HCT116 (cell line): ENCODE data around the gene PTPRR. TPM values are rescaled to one million over a fixed set of nuclear protein-coding genes. Genes with fewer than 3 reads are reported as not detected.

Source experiments
- ATAC-seq: fragments of 200-7000 bp; cut with Tn5 transposase; 2 replicates; pipeline ENCODE4 v1.9.1; 2020; ENCODE audit warnings: mild to moderate bottlenecking, moderate library complexity
- BruUV-seq: library from RNA; stranded (reverse); fragments of 400-500 nt; replicated peaks from 2 replicates; lab custom pipeline; 2021; lab: Mats Ljungman, UMichigan
- CTCF ChIA-PET: fragments of 300-600 bp; sonication (Branson Sonifier 250); formaldehyde crosslinking; loops from one replicate; lab custom pipeline; 2021; ENCODE audit warnings: antibody characterized with exemption; lab: Charles Lee
- POLR2A ChIA-PET: fragments of 300-600, 350-600 bp; sonication (Branson Sonifier 250); formaldehyde crosslinking; loops from one replicate; lab custom pipeline; 2021; ENCODE audit warnings: antibody characterized with exemption; lab: Charles Lee
- RAD21 ChIA-PET, 2 experiments: fragments of 300-600 bp; sonication (Branson Sonifier 250); formaldehyde crosslinking; loops; one replicate each; lab custom pipeline; 2023; ENCODE audit warnings: low total read pairs in 2 of 2; ENCODE audit not compliant: uncharacterized antibody in 2 of 2, unreplicated experiment in 2 of 2, low non-redundant PET in 1 of 2; lab: Charles Lee
- DNase-seq: peaks from one replicate; pipeline ENCODE4 v3.0.0-alpha.2; 2010; ENCODE audit warnings: low read depth, low spot score
- H2AFZ ChIP-seq: fragments of 200-600 bp; shearing (Covaris generic), sonication (generic); 2 replicates; pipeline ENCODE4 v1.6.1; 2017; ENCODE audit warnings: low read depth, mixed run types, mixed read lengths, antibody characterized with exemption, low read length; ENCODE audit not compliant: poor library complexity, severe bottlenecking
- H3K27ac ChIP-seq: 2 replicates; pipeline ENCODE4 v1.5.1; 2012; ENCODE audit warnings: low read depth, low read length
- H3K27me3 ChIP-seq: fragments of 200-600 bp; sonication (generic); 2 replicates; pipeline ENCODE4 v1.6.1; 2016; ENCODE audit warnings: mixed run types, low read length, mixed read lengths; ENCODE audit not compliant: insufficient read depth
- H3K36me3 ChIP-seq, 2 experiments: fragments of 200-500 bp in 1 of 2; fragments of 200-600 bp in 1 of 2; sonication (Bioruptor generic) in 1 of 2; sonication (generic) in 1 of 2; 2 replicates each; pipeline versions ENCODE4 v1.5.1 to v1.6.1; 2014 to 2016; ENCODE audit warnings: low read length in 2 of 2, inconsistent platforms in 1 of 2, mixed read lengths in 1 of 2, mixed run types in 1 of 2; ENCODE audit not compliant: insufficient read depth in 2 of 2, control insufficient read depth in 1 of 2
- H3K4me1 ChIP-seq, 2 experiments: fragments of 200-600 bp in 1 of 2; sonication (generic) in 1 of 2; 2 replicates each; pipeline versions ENCODE4 v1.5.1 to v1.6.1; 2012 to 2017; ENCODE audit warnings: low read length in 2 of 2, inconsistent platforms in 1 of 2, mild to moderate bottlenecking in 1 of 2, mixed read lengths in 1 of 2, mixed run types in 1 of 2, moderate library complexity in 1 of 2; ENCODE audit not compliant: insufficient read depth in 2 of 2, control insufficient read depth in 1 of 2
- H3K4me2 ChIP-seq: fragments of 200-600 bp; sonication (generic); 2 replicates; pipeline ENCODE4 v1.6.1; 2017; ENCODE audit warnings: mixed run types, low read length, mixed read lengths
- H3K4me3 ChIP-seq, 2 experiments: fragments of 200-600 bp in 1 of 2; sonication (generic) in 1 of 2; replicated peaks in 1 of 2; 2 replicates each; pipeline ENCODE4 v1.5.1; 2011 to 2016; ENCODE audit warnings: low read length in 2 of 2, control low read depth in 1 of 2, low read depth in 1 of 2, mild to moderate bottlenecking in 1 of 2, mixed read lengths in 1 of 2, mixed run types in 1 of 2
- H3K79me2 ChIP-seq: fragments of 200-600 bp; sonication (generic); 2 replicates; pipeline ENCODE4 v1.6.1; 2017; ENCODE audit warnings: mild to moderate bottlenecking, mixed run types, low read length, moderate library complexity, mixed read lengths; ENCODE audit not compliant: insufficient read depth
- H3K9ac ChIP-seq: fragments of 200-600 bp; sonication (generic); 2 replicates; pipeline ENCODE4 v1.6.1; 2016; ENCODE audit warnings: low read length, mixed read lengths
- H3K9me2 ChIP-seq: fragments of 200-600 bp; sonication (generic), shearing (Covaris generic); 2 replicates; pipeline ENCODE4 v1.6.1; 2017; ENCODE audit warnings: mixed run types, mild to moderate bottlenecking, moderate library complexity; ENCODE audit not compliant: insufficient read depth
- H3K9me3 ChIP-seq, 2 experiments: fragments of 200-500 bp in 1 of 2; fragments of 200-600 bp in 1 of 2; sonication (Bioruptor generic) in 1 of 2; sonication (generic) in 1 of 2; 2 replicates each; pipeline ENCODE4 v1.6.1; 2014 to 2017; ENCODE audit warnings: low read length in 2 of 2, mixed read lengths in 2 of 2, inconsistent platforms in 1 of 2, low read depth in 1 of 2, mild to moderate bottlenecking in 1 of 2, mixed run types in 1 of 2, moderate library complexity in 1 of 2; ENCODE audit not compliant: control insufficient read depth in 1 of 2, insufficient read depth in 1 of 2
- H4K20me1 ChIP-seq: fragments of 200-600 bp; sonication (generic), shearing (Covaris generic); 2 replicates; pipeline ENCODE4 v1.6.1; 2017; ENCODE audit warnings: mixed run types, mild to moderate bottlenecking, moderate library complexity; ENCODE audit not compliant: insufficient read depth
- CBX3 ChIP-seq: IDR thresholded peaks from 2 replicates; pipeline ENCODE4 v1.6.1; 2012; ENCODE audit warnings: low read depth
- EGR1 ChIP-seq: IDR thresholded peaks from 2 replicates; pipeline ENCODE4 v1.6.1; 2012; ENCODE audit warnings: low read depth
- ELF1 ChIP-seq: IDR thresholded peaks from 2 replicates; pipeline ENCODE4 v1.6.1; 2012; ENCODE audit warnings: low read depth, borderline replicate concordance
- EZH2 ChIP-seq: fragments of 200-600 bp; sonication (generic); IDR thresholded peaks from 2 replicates; pipeline ENCODE4 v1.6.1; 2017; ENCODE audit warnings: antibody characterized with exemption, mixed run types
- EZH2phosphoT487 ChIP-seq: fragments of 200-600 bp; IDR thresholded peaks from 2 replicates; pipeline ENCODE4 v1.6.1; 2018; ENCODE audit warnings: antibody characterized with exemption, borderline replicate concordance
- JUND ChIP-seq: IDR thresholded peaks from 2 replicates; pipeline ENCODE4 v1.6.1; 2012
- POLR2A ChIP-seq: IDR thresholded peaks from 2 replicates; pipeline ENCODE4 v1.7.0; 2011; ENCODE audit warnings: borderline replicate concordance; ENCODE audit not compliant: insufficient read depth, insufficient read length; ENCODE audit errors: extremely low read depth
- RAD21 ChIP-seq: IDR thresholded peaks from 2 replicates; pipeline ENCODE4 v1.6.1; 2012; ENCODE audit warnings: low read depth, mild to moderate bottlenecking
- SIN3A ChIP-seq: IDR thresholded peaks from 2 replicates; pipeline ENCODE4 v1.6.1; 2012; ENCODE audit warnings: low read depth
- SRF ChIP-seq: IDR thresholded peaks from 2 replicates; pipeline ENCODE4 v1.6.1; 2012; ENCODE audit warnings: low read depth
- TCF7L2 ChIP-seq: IDR thresholded peaks from 2 replicates; pipeline ENCODE4 v1.7.0; 2011; ENCODE audit warnings: borderline replicate concordance, inconsistent platforms; ENCODE audit not compliant: insufficient read depth, insufficient read length; ENCODE audit errors: extremely low read depth
- YY1 ChIP-seq: IDR thresholded peaks from 2 replicates; pipeline ENCODE4 v1.6.1; 2011; ENCODE audit warnings: low read length, low read depth, moderate library complexity, mild to moderate bottlenecking; ENCODE audit not compliant: insufficient replicate concordance; ENCODE audit errors: extremely low read depth
- ZFX ChIP-seq: fragments of 450-650 bp; IDR thresholded peaks from 2 replicates; pipeline ENCODE4 v1.6.1; 2017
- intact Hi-C: fragments of 100-400 bp; cut with micrococcal nuclease; formaldehyde crosslinking; loops from 2 replicates; pipeline ENCODE4 v1.10.0; 2022
- total RNA-seq: library from RNA; stranded (reverse); gene quantifications from one replicate; pipeline ENCODE4 v1.2.1, GENCODE V29; 2021; ENCODE audit not compliant: unreplicated experiment
- TF ChIP-seq, protein P1 (sequence below), 3 experiments: fragments of 200-600 bp in 1 of 3; sonication (generic) in 1 of 3; IDR thresholded peaks in 2 of 3; conservative IDR thresholded peaks in 1 of 3; 2 replicates each; pipeline ENCODE4 v1.5.1; 2012 to 2017; ENCODE audit warnings: low read depth in 2 of 3, low read length in 2 of 3, antibody characterized with exemption in 1 of 3, borderline replicate concordance in 1 of 3, control low read depth in 1 of 3, mild to moderate bottlenecking in 1 of 3, mixed read lengths in 1 of 3, mixed run types in 1 of 3, moderate library complexity in 1 of 3; ENCODE audit not compliant: insufficient read depth in 1 of 3
- TF ChIP-seq, protein P2 (sequence below): IDR thresholded peaks from 2 replicates; pipeline ENCODE4 v1.6.1; 2012
- TF ChIP-seq, protein P3 (sequence below): IDR thresholded peaks from 2 replicates; pipeline ENCODE4 v1.6.1; 2011; ENCODE audit warnings: mild to moderate bottlenecking, low read length, moderate library complexity; ENCODE audit not compliant: insufficient replicate concordance; ENCODE audit errors: extremely low read depth
- TF ChIP-seq, protein P4 (sequence below): IDR thresholded peaks from 2 replicates; pipeline ENCODE4 v1.6.1; 2012

The PTPRR gene
- total RNA-seq, 1 experiment from 2014 or later, result 0.27 TPM

DNA sequence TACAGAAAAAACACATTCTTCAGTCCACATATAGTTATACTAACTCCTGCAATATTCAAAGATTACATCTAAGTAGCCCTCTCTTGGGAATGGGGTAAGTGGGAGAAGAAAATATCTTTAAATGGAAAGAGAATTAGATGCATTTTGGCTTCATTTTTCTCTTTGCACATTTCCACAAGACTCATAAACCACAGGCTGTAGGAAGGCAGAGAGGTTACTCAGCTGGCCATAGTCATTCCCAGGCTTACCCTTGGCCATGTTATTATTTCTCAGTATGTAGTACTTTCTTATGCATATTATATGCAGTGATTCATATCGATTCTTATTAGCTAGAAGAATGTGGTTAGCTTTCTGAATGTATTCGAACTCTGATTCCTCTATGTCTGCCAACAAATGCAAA, 92.2 kb downstream of the PTPRR start:
- Histone ChIP-seq H3K4me1 (peaks cover 5 to 14% of the 10 kb centered on the region in 2 experiments; a peak in 3 of 4 replicates), H3K4me2 (no peak overlapping the region), H3K9me3 (no peaks in the 10 kb centered on the region), H3K9ac (no peak overlapping the region), H4K20me1 (no peaks in the 10 kb centered on the region), H3K27me3 (no peaks in the 10 kb centered on the region), H3K27ac (no peak overlapping the region), H3K79me2 (no peaks in the 10 kb centered on the region), H3K4me3 (no peak overlapping the region), H2AFZ (no peak overlapping the region), H3K36me3 (no peaks in the 10 kb centered on the region), H3K9me2 (no peaks in the 10 kb centered on the region)
- TF ChIP-seq JUND (no peak), EGR1 (no peak), CBX3 (no peak), ELF1 (no peak), TCF7L2 (no peak), POLR2A (no peak), RAD21 (no peak), EZH2 (no peak), ZFX (no peak), EZH2phosphoT487 (no peak), YY1 (no peak), SIN3A (no peak), SRF (no peak)
- TF ChIP-seq, protein P1, sequence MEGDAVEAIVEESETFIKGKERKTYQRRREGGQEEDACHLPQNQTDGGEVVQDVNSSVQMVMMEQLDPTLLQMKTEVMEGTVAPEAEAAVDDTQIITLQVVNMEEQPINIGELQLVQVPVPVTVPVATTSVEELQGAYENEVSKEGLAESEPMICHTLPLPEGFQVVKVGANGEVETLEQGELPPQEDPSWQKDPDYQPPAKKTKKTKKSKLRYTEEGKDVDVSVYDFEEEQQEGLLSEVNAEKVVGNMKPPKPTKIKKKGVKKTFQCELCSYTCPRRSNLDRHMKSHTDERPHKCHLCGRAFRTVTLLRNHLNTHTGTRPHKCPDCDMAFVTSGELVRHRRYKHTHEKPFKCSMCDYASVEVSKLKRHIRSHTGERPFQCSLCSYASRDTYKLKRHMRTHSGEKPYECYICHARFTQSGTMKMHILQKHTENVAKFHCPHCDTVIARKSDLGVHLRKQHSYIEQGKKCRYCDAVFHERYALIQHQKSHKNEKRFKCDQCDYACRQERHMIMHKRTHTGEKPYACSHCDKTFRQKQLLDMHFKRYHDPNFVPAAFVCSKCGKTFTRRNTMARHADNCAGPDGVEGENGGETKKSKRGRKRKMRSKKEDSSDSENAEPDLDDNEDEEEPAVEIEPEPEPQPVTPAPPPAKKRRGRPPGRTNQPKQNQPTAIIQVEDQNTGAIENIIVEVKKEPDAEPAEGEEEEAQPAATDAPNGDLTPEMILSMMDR (IDR thresholded peaks at IDR 0.05 in 2 of 3, conservative IDR thresholded peaks at IDR 0.05 in 1 of 3; ENCODE audit: borderline replicate concordance in 1 of 3, insufficient read depth in 1 of 3, low read depth in 2 of 3, low read length in 2 of 3), result no peak
- TF ChIP-seq, protein P2, sequence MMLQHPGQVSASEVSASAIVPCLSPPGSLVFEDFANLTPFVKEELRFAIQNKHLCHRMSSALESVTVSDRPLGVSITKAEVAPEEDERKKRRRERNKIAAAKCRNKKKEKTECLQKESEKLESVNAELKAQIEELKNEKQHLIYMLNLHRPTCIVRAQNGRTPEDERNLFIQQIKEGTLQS, result no peak
- TF ChIP-seq, protein P3, sequence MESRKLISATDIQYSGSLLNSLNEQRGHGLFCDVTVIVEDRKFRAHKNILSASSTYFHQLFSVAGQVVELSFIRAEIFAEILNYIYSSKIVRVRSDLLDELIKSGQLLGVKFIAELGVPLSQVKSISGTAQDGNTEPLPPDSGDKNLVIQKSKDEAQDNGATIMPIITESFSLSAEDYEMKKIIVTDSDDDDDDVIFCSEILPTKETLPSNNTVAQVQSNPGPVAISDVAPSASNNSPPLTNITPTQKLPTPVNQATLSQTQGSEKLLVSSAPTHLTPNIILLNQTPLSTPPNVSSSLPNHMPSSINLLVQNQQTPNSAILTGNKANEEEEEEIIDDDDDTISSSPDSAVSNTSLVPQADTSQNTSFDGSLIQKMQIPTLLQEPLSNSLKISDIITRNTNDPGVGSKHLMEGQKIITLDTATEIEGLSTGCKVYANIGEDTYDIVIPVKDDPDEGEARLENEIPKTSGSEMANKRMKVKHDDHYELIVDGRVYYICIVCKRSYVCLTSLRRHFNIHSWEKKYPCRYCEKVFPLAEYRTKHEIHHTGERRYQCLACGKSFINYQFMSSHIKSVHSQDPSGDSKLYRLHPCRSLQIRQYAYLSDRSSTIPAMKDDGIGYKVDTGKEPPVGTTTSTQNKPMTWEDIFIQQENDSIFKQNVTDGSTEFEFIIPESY, result no peak
- TF ChIP-seq, protein P4, sequence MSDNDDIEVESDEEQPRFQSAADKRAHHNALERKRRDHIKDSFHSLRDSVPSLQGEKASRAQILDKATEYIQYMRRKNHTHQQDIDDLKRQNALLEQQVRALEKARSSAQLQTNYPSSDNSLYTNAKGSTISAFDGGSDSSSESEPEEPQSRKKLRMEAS, result no peak
- no peak for ATAC-seq
- RAD21 ChIA-PET, result no interaction called here
- POLR2A ChIA-PET, result no interaction called here
- intact Hi-C loops, result no loop called here
- CTCF ChIA-PET, result no interaction called here
- DNase-seq, result no peak
- no TSS peak for BruUV-seq
